HepG2 (cell line): ENCODE results near the gene CTSW. TPM values are rescaled to one million over a fixed set of nuclear protein-coding genes. Genes with fewer than 3 reads are reported as not detected.
A peak's percentile ranks its signal among the peaks of the same experiment; 100 is the strongest.

Experiments
- ATF7-NPFF ChIP-seq: sonication (generic); formaldehyde crosslinking; IDR thresholded peaks from 2 replicates; pipeline ENCODE4 v1.8.1; 2023; ENCODE audit warnings: mild to moderate bottlenecking, low read depth, missing genetic modification reagents, moderate library complexity
- ATM ChIP-seq: fragments of 450-650 bp; IDR thresholded peaks from 2 replicates; pipeline ENCODE4 v1.7.1; 2017; ENCODE audit warnings: mild to moderate bottlenecking, borderline replicate concordance
- CENPX ChIP-seq: sonication (generic); formaldehyde crosslinking; IDR thresholded peaks from 2 replicates; pipeline ENCODE4 v1.9.0; 2021; ENCODE audit warnings: mild to moderate bottlenecking, missing genetic modification reagents, moderate library complexity
- E2F2 ChIP-seq: sonication (generic); formaldehyde crosslinking; IDR thresholded peaks from 2 replicates; pipeline ENCODE4 v1.4.0; 2020; ENCODE audit warnings: missing genetic modification reagents, borderline replicate concordance
- GRHL1 ChIP-seq: sonication (generic); formaldehyde crosslinking; conservative IDR thresholded peaks from 2 replicates; pipeline ENCODE4 v1.8.0; 2022; ENCODE audit warnings: missing genetic modification reagents
- KLF11 ChIP-seq: IDR thresholded peaks from 2 replicates; pipeline ENCODE4 v1.6.1; 2016; ENCODE audit warnings: missing compliant biosample characterization
- NCOA2 ChIP-seq: sonication (generic); formaldehyde crosslinking; IDR thresholded peaks from 2 replicates; pipeline ENCODE4 v1.8.0; 2022; ENCODE audit warnings: inconsistent platforms
- ONECUT2 ChIP-seq: sonication (generic); formaldehyde crosslinking; IDR thresholded peaks from 2 replicates; pipeline ENCODE4 v1.4.0; 2020; ENCODE audit warnings: missing genetic modification reagents
- SAP130 ChIP-seq: IDR thresholded peaks from 2 replicates; pipeline ENCODE4 v1.6.1; 2016; ENCODE audit warnings: low read depth
- TEAD3 ChIP-seq: optimal IDR thresholded peaks from 2 replicates; pipeline ENCODE3; 2016; ENCODE audit warnings: borderline replicate concordance
- TGIF2 ChIP-seq: IDR thresholded peaks from 2 replicates; pipeline ENCODE4 v1.6.1; 2016; ENCODE audit warnings: control low read depth, missing compliant biosample characterization
- ZBTB14 ChIP-seq: sonication (generic); formaldehyde crosslinking; IDR thresholded peaks from 2 replicates; pipeline ENCODE4 v1.4.0; 2020; ENCODE audit warnings: missing genetic modification reagents
- ZBTB7B ChIP-seq: sonication (generic); formaldehyde crosslinking; IDR thresholded peaks from 2 replicates; pipeline ENCODE4 v1.4.0; 2020; ENCODE audit warnings: missing genetic modification reagents
- ZFP91 ChIP-seq: sonication (generic); formaldehyde crosslinking; IDR thresholded peaks from 2 replicates; pipeline ENCODE4 v1.9.0; 2022; ENCODE audit warnings: missing genetic modification reagents, mild to moderate bottlenecking, borderline replicate concordance
- ZKSCAN1 ChIP-seq: fragments of 150-350 bp; IDR thresholded peaks from 2 replicates; pipeline ENCODE4 v1.6.1; 2014; ENCODE audit warnings: low read length
- ZNF333 ChIP-seq: sonication (generic); formaldehyde crosslinking; IDR thresholded peaks from 2 replicates; pipeline ENCODE4 v1.4.0; 2020; ENCODE audit warnings: mild to moderate bottlenecking, missing genetic modification reagents, borderline replicate concordance
- ZNF687 ChIP-seq: sonication (generic); formaldehyde crosslinking; IDR thresholded peaks from 2 replicates; pipeline ENCODE4 v1.5.1; 2020; ENCODE audit warnings: mild to moderate bottlenecking, missing genetic modification reagents, moderate library complexity
- ZNF770 ChIP-seq: sonication (generic); formaldehyde crosslinking; IDR thresholded peaks from 2 replicates; pipeline ENCODE4 v1.5.0; 2020; ENCODE audit warnings: mild to moderate bottlenecking, missing genetic modification reagents
- polyA plus RNA-seq, 8 experiments: library from polyadenylated mRNA; depleted of rRNA in 3 of 8; stranded (reverse) in 7 of 8; unstranded in 1 of 8; fragments of >200 nt; fragmentation: Illumina TruSeq in 4 of 8; extraction: Trizol in 4 of 8; gene quantifications; 2 replicates each; pipeline versions ENCODE4 v1.2.1 to v1.2.3, GENCODE V29; 2011 to 2016; ENCODE audit warnings: low read depth in 4 of 8, missing spikeins in 1 of 8, mixed read lengths in 1 of 8; ENCODE audit not compliant: insufficient read depth in 1 of 8
- total RNA-seq, 5 experiments: library from RNA; depleted of rRNA; stranded (reverse); fragments of >200 nt; fragmentation: Illumina TruSeq; extraction: Trizol; gene quantifications; 2 replicates each; pipeline ENCODE4 v1.2.3, GENCODE V29; 2016; ENCODE audit warnings: low read depth in 1 of 5

CTSW gene
- total and polyA plus RNA-seq, 2 of the 13 experiments (the other 11 are each of a cell fraction or from before 2014, with no cell fraction given): 0.09 TPM; not detected in 1

- TF ChIP-seq GRHL1 (CRISPR knock-in tag): no peak
- no peak for TF ChIP-seq KLF11
- 0 out of 2 replicates have a peak, but pooled peaks have one; percentile 28 for TF ChIP-seq ZKSCAN1
- no peak for TF ChIP-seq ZNF770 (CRISPR knock-in tag)
- peak; percentile 30; the same call in 1 of the 2 replicates for TF ChIP-seq SAP130 (CRISPR knock-in tag)
- TF ChIP-seq ZFP91 (CRISPR knock-in tag): no peak
- TF ChIP-seq ZBTB7B (CRISPR knock-in tag): 0 out of 2 replicates have a peak, but pooled peaks have one; percentile 26
- TF ChIP-seq ZBTB14 (CRISPR knock-in tag): no peak
- TF ChIP-seq ATM: no peak
- no peak for TF ChIP-seq CENPX
- TF ChIP-seq ZNF333 (CRISPR knock-in tag): no peak
- peak; percentile 15 for TF ChIP-seq TEAD3 (CRISPR knock-in tag)
- peak; percentile 42 for TF ChIP-seq ZNF687
- TF ChIP-seq ONECUT2 (CRISPR knock-in tag): no peak
- TF ChIP-seq TGIF2 (CRISPR knock-in tag): no peak
- no peak for TF ChIP-seq ATF7-NPFF (CRISPR knock-in tag)
- TF ChIP-seq NCOA2 (CRISPR knock-in tag): no peak
- no peak for TF ChIP-seq E2F2 (CRISPR knock-in tag)
These were observed 48.3 kb downstream of the CTSW start (continued) for GRCh38 chr11:65927904-65928397.
